ENCODE measurements around the gene CLIC3. TPM values are rescaled to one million over a fixed set of nuclear protein-coding genes. Genes with fewer than 3 reads are reported as not detected.

CLIC3 gene
- total and polyA plus RNA-seq, 2 experiments from 2014 or later, result 37.7 to 98.9 TPM

DNA sequence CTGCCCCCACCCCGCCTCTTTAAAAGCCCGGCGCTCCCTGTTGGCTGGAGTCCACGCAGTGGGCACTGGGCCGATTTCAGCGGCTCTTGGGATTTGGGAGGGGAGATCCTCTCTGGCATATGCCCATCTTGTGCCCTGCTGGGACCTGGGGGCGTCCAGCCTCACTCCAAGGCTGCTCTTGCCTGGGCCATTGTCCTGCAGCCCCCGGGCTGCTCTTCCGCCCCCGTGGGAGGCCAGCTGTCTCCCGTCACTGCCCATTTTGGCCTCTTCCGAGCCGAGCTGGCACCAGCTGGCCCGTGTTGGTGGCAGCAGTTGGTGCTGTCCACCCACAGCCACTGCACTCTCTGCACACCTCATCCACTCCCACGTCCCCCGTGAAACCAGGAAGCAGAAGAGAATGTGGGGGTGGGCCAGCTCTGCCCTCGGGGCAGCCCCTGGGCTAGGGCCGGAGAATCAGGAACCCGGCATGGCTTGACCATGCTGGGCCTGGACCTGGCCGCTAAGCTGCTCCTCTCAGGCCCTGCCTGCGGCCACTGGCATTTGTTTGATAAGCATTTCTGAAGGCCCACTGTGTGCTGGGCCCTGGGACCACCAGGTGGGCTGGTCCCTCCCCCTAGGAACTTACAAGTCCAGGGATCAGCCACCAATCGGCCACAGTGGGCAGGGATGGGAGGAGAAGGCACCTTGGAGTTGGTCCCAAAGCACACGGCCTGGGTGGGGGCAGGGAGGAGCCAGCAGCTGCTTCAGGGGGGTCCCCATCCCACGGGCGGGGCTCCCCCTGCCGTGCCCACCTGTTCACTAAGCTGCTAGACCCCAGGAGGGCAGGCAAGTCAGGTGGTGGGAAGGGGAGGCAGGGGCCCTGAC is 49.1 kb downstream of the CLIC3 start:
- no peak for TF ChIP-seq EZH2 (IDR thresholded peaks at IDR 0.05; ENCODE audit: insufficient read depth, poor library complexity, severe bottlenecking)
- TF ChIP-seq EZH2phosphoT487 (IDR thresholded peaks at IDR 0.05; ENCODE audit: insufficient read depth, low read depth), result no peak
- Histone ChIP-seq H3K9ac (no peak overlapping the region; the same call in 1 of the 2 replicates), H3K9me3 (ENCODE audit: low read depth) (no peaks in the 10 kb centered on the region), H3F3A (ENCODE audit: insufficient read depth) (no peaks in the 10 kb centered on the region), H3K36me3 (ENCODE audit: low read depth) (no peaks in the 10 kb centered on the region), H3K27me3 (replicated peaks; ENCODE audit: insufficient read depth) (no peaks in the 10 kb centered on the region), H3K27ac (peak overlapping the region; percentile 50; the same call in 1 of the 2 replicates), H2AFZ (no peak overlapping the region), H3K4me1 (ENCODE audit: insufficient read depth) (no peaks in the 10 kb centered on the region), H3K4me2 (ENCODE audit: unreplicated experiment) (no peak overlapping the region), H4K20me1 (ENCODE audit: insufficient read depth) (no peaks in the 10 kb centered on the region), H3K79me2 (ENCODE audit: insufficient read depth) (peaks cover 18% of the 10 kb centered on the region), H3K9me2 (ENCODE audit: insufficient read depth) (no peaks in the 10 kb centered on the region), H3K4me3 (no peak overlapping the region)
- WGBS, 2 experiments (ENCODE audit: low coverage in 1 of 2, low lambda C conversion rate in 2 of 2, missing lambda C conversion rate in 2 of 2), result 75 to 77% methylated on average over 22 to 26 of the region's 26 CpGs
- in situ Hi-C loops (cut with MboI), result no loop called here
- no peak for DNase-seq

GRCh38 chr9:136946228-136947027 is 49.9 kb downstream of the CLIC3 start:
- no peaks in the 10 kb centered on the region for H3K4me1 ChIP-seq (ENCODE audit: insufficient read depth)
- H3F3A ChIP-seq (ENCODE audit: insufficient read depth), result no peaks in the 10 kb centered on the region
- H2AFZ ChIP-seq, result no peak overlapping the region
- peaks cover 26% of the 10 kb centered on the region for H3K79me2 ChIP-seq (ENCODE audit: insufficient read depth)
- H3K4me3 ChIP-seq, result no peak overlapping the region
- no peak overlapping the region for H3K4me2 ChIP-seq (ENCODE audit: unreplicated experiment)
- no peaks in the 10 kb centered on the region for H3K27me3 ChIP-seq (replicated peaks; ENCODE audit: insufficient read depth)
- no peak for TF ChIP-seq EZH2 (IDR thresholded peaks at IDR 0.05; ENCODE audit: insufficient read depth, poor library complexity, severe bottlenecking)
- no peak for TF ChIP-seq EZH2phosphoT487 (IDR thresholded peaks at IDR 0.05; ENCODE audit: insufficient read depth, low read depth)
- H3K9ac ChIP-seq, result no peak overlapping the region
- H3K27ac ChIP-seq, result no peak overlapping the region
- no peaks in the 10 kb centered on the region for H3K9me2 ChIP-seq (ENCODE audit: insufficient read depth)
- in situ Hi-C loops (cut with MboI), result no loop called here
- peaks cover 8% of the 10 kb centered on the region; the same call in 1 of the 2 replicates for H3K36me3 ChIP-seq (ENCODE audit: low read depth)
- WGBS, 2 experiments (ENCODE audit: low coverage in 1 of 2, low lambda C conversion rate in 2 of 2, missing lambda C conversion rate in 2 of 2), result 85 to 86% methylated on average over 25 to 27 of the region's 27 CpGs
- no peaks in the 10 kb centered on the region for H4K20me1 ChIP-seq (ENCODE audit: insufficient read depth)
- no peaks in the 10 kb centered on the region for H3K9me3 ChIP-seq (ENCODE audit: low read depth)
- no peak for DNase-seq

GRCh38 chr9:136945333-136946227 is 50.8 kb downstream of the CLIC3 start:
- no peak overlapping the region for H3K4me2 ChIP-seq (ENCODE audit: unreplicated experiment)
- no peaks in the 10 kb centered on the region for H3K4me1 ChIP-seq (ENCODE audit: insufficient read depth)
- H3K9me3 ChIP-seq (ENCODE audit: low read depth), result no peaks in the 10 kb centered on the region
- H3F3A ChIP-seq (ENCODE audit: insufficient read depth), result no peaks in the 10 kb centered on the region
- WGBS, 2 experiments (ENCODE audit: low coverage in 1 of 2, low lambda C conversion rate in 2 of 2, missing lambda C conversion rate in 2 of 2), result 75 to 81% methylated on average over 19 to 30 of the region's 30 CpGs
- H2AFZ ChIP-seq, result no peak overlapping the region
- TF ChIP-seq EZH2 (IDR thresholded peaks at IDR 0.05; ENCODE audit: insufficient read depth, poor library complexity, severe bottlenecking) (no peak), EZH2phosphoT487 (IDR thresholded peaks at IDR 0.05; ENCODE audit: insufficient read depth, low read depth) (no peak)
- no peak overlapping the region for H3K4me3 ChIP-seq
- no peak overlapping the region for H3K27ac ChIP-seq
- in situ Hi-C loops (cut with MboI), result no loop called here
- no peaks in the 10 kb centered on the region for H3K9me2 ChIP-seq (ENCODE audit: insufficient read depth)
- H3K9ac ChIP-seq, result no peak overlapping the region
- no peaks in the 10 kb centered on the region for H4K20me1 ChIP-seq (ENCODE audit: insufficient read depth)
- no peaks in the 10 kb centered on the region for H3K27me3 ChIP-seq (replicated peaks; ENCODE audit: insufficient read depth)
- peaks cover 14% of the 10 kb centered on the region; the same call in 1 of the 2 replicates for H3K36me3 ChIP-seq (ENCODE audit: low read depth)
- peaks cover 30% of the 10 kb centered on the region for H3K79me2 ChIP-seq (ENCODE audit: insufficient read depth)
- DNase-seq, result no peak

Other genes starting within 250 kb of the CLIC3 start
Only the 30 nearest of the 38 such genes appear.
- 51.3 and 51.7 TPM in 2 replicates for gene TMEM141, start 205.2 kb downstream of the CLIC3 start, total RNA-seq (2014; rRNA removed; shearing (Covaris generic))
- gene TMEM141, start 205.2 kb downstream of the CLIC3 start, polyA plus RNA-seq (2016; fragmentation: Nextera tagmentation; extraction: Ambion mirVana), result 59.4 and 61.8 TPM in 2 replicates
- gene CCDC183, start 200.2 kb downstream of the CLIC3 start, total RNA-seq (2014; rRNA removed; shearing (Covaris generic)), result 0.76 TPM in 1 of 2 replicates, not detected in the other
- gene CCDC183, start 200.2 kb downstream of the CLIC3 start, polyA plus RNA-seq (2016; fragmentation: Nextera tagmentation; extraction: Ambion mirVana), result 0.39 and 1.5 TPM in 2 replicates
- 74.4 and 81.1 TPM in 2 replicates for gene RABL6, start 188.6 kb downstream of the CLIC3 start, total RNA-seq (2014; rRNA removed; shearing (Covaris generic))
- 21.6 and 22.0 TPM in 2 replicates for gene RABL6, start 188.6 kb downstream of the CLIC3 start, polyA plus RNA-seq (2016; fragmentation: Nextera tagmentation; extraction: Ambion mirVana)
- 0.89 and 1.4 TPM in 2 replicates for gene AJM1, start 154.1 kb downstream of the CLIC3 start, total RNA-seq (2014; rRNA removed; shearing (Covaris generic))
- 1.1 and 1.4 TPM in 2 replicates for gene AJM1, start 154.1 kb downstream of the CLIC3 start, polyA plus RNA-seq (2016; fragmentation: Nextera tagmentation; extraction: Ambion mirVana)
- gene PHPT1, start 147.2 kb downstream of the CLIC3 start, total RNA-seq (2014; rRNA removed; shearing (Covaris generic)), result 71.1 and 84.6 TPM in 2 replicates
- gene PHPT1, start 147.2 kb downstream of the CLIC3 start, polyA plus RNA-seq (2016; fragmentation: Nextera tagmentation; extraction: Ambion mirVana), result 295 and 302 TPM in 2 replicates
- 1.1 and 2.3 TPM in 2 replicates for gene MAMDC4, start 144.2 kb downstream of the CLIC3 start, total RNA-seq (2014; rRNA removed; shearing (Covaris generic))
- gene MAMDC4, start 144.2 kb downstream of the CLIC3 start, polyA plus RNA-seq (2016; fragmentation: Nextera tagmentation; extraction: Ambion mirVana), result 0.35 and 0.43 TPM in 2 replicates
- 299 and 305 TPM in 2 replicates for gene EDF1, start 130.3 kb downstream of the CLIC3 start, total RNA-seq (2014; rRNA removed; shearing (Covaris generic))
- gene EDF1, start 130.3 kb downstream of the CLIC3 start, polyA plus RNA-seq (2016; fragmentation: Nextera tagmentation; extraction: Ambion mirVana), result 567 and 586 TPM in 2 replicates
- 8.1 and 11.5 TPM in 2 replicates for gene TRAF2, start 110.1 kb downstream of the CLIC3 start, total RNA-seq (2014; rRNA removed; shearing (Covaris generic))
- 14.3 and 15.0 TPM in 2 replicates for gene TRAF2, start 110.1 kb downstream of the CLIC3 start, polyA plus RNA-seq (2016; fragmentation: Nextera tagmentation; extraction: Ambion mirVana)
- 234 and 259 TPM in 2 replicates for gene FBXW5, start 51.8 kb downstream of the CLIC3 start, total RNA-seq (2014; rRNA removed; shearing (Covaris generic))
- 110 and 113 TPM in 2 replicates for gene FBXW5, start 51.8 kb downstream of the CLIC3 start, polyA plus RNA-seq (2016; fragmentation: Nextera tagmentation; extraction: Ambion mirVana)
- gene C8G, start 51.3 kb downstream of the CLIC3 start, total RNA-seq (2014; rRNA removed; shearing (Covaris generic)), result not detected in 2 replicates
- gene C8G, start 51.3 kb downstream of the CLIC3 start, polyA plus RNA-seq (2016; fragmentation: Nextera tagmentation; extraction: Ambion mirVana), result 0.49 TPM in 1 of 2 replicates, not detected in the other
- not detected in 2 replicates for gene LCN12, start 44.3 kb downstream of the CLIC3 start, total RNA-seq (2014; rRNA removed; shearing (Covaris generic))
- gene LCN12, start 44.3 kb downstream of the CLIC3 start, polyA plus RNA-seq (2016; fragmentation: Nextera tagmentation; extraction: Ambion mirVana), result not detected in 2 replicates
- gene PTGDS, start 19.1 kb downstream of the CLIC3 start, total RNA-seq (2014; rRNA removed; shearing (Covaris generic)), result not detected in 2 replicates
- 0.24 and 0.25 TPM in 2 replicates for gene PTGDS, start 19.1 kb downstream of the CLIC3 start, polyA plus RNA-seq (2016; fragmentation: Nextera tagmentation; extraction: Ambion mirVana)
- not detected in 2 replicates for gene LCNL1, start 13.6 kb downstream of the CLIC3 start, total RNA-seq (2014; rRNA removed; shearing (Covaris generic))
- not detected in 2 replicates for gene LCNL1, start 13.6 kb downstream of the CLIC3 start, polyA plus RNA-seq (2016; fragmentation: Nextera tagmentation; extraction: Ambion mirVana)
- 38.7 and 52.2 TPM in 2 replicates for gene PAXX, start 4.1 kb downstream of the CLIC3 start, total RNA-seq (2014; rRNA removed; shearing (Covaris generic))
- gene PAXX, start 4.1 kb downstream of the CLIC3 start, polyA plus RNA-seq (2016; fragmentation: Nextera tagmentation; extraction: Ambion mirVana), result 49.3 and 54.5 TPM in 2 replicates
- gene ABCA2, start 31.7 kb upstream of the CLIC3 start, total RNA-seq (2014; rRNA removed; shearing (Covaris generic)), result 33.2 and 49.4 TPM in 2 replicates
- 20.5 and 21.1 TPM in 2 replicates for gene ABCA2, start 31.7 kb upstream of the CLIC3 start, polyA plus RNA-seq (2016; fragmentation: Nextera tagmentation; extraction: Ambion mirVana)
- gene FUT7, start 35.5 kb upstream of the CLIC3 start, total RNA-seq (2014; rRNA removed; shearing (Covaris generic)), result not detected in 2 replicates
- not detected in 2 replicates for gene FUT7, start 35.5 kb upstream of the CLIC3 start, polyA plus RNA-seq (2016; fragmentation: Nextera tagmentation; extraction: Ambion mirVana)
- gene NPDC1, start 49.6 kb upstream of the CLIC3 start, total RNA-seq (2014; rRNA removed; shearing (Covaris generic)), result 41.9 and 43.1 TPM in 2 replicates
- 121 and 122 TPM in 2 replicates for gene NPDC1, start 49.6 kb upstream of the CLIC3 start, polyA plus RNA-seq (2016; fragmentation: Nextera tagmentation; extraction: Ambion mirVana)
- gene ENTPD2, start 57.5 kb upstream of the CLIC3 start, total RNA-seq (2014; rRNA removed; shearing (Covaris generic)), result not detected in 2 replicates
- not detected in 2 replicates for gene ENTPD2, start 57.5 kb upstream of the CLIC3 start, polyA plus RNA-seq (2016; fragmentation: Nextera tagmentation; extraction: Ambion mirVana)
- gene SAPCD2, start 74.0 kb upstream of the CLIC3 start, total RNA-seq (2014; rRNA removed; shearing (Covaris generic)), result 5.4 TPM in 2 replicates
- 0.86 and 0.88 TPM in 2 replicates for gene SAPCD2, start 74.0 kb upstream of the CLIC3 start, polyA plus RNA-seq (2016; fragmentation: Nextera tagmentation; extraction: Ambion mirVana)
- gene UAP1L1, start 80.9 kb upstream of the CLIC3 start, total RNA-seq (2014; rRNA removed; shearing (Covaris generic)), result 5.2 and 5.7 TPM in 2 replicates
- 4.3 and 4.5 TPM in 2 replicates for gene UAP1L1, start 80.9 kb upstream of the CLIC3 start, polyA plus RNA-seq (2016; fragmentation: Nextera tagmentation; extraction: Ambion mirVana)
- gene MAN1B1, start 90.4 kb upstream of the CLIC3 start, total RNA-seq (2014; rRNA removed; shearing (Covaris generic)), result 131 and 136 TPM in 2 replicates
- gene MAN1B1, start 90.4 kb upstream of the CLIC3 start, polyA plus RNA-seq (2016; fragmentation: Nextera tagmentation; extraction: Ambion mirVana), result 101 and 104 TPM in 2 replicates
- 134 and 142 TPM in 2 replicates for gene DPP7, start 118.2 kb upstream of the CLIC3 start, total RNA-seq (2014; rRNA removed; shearing (Covaris generic))
- gene DPP7, start 118.2 kb upstream of the CLIC3 start, polyA plus RNA-seq (2016; fragmentation: Nextera tagmentation; extraction: Ambion mirVana), result 145 and 148 TPM in 2 replicates
- 0.76 TPM in 1 of 2 replicates, not detected in the other for gene GRIN1, start 142.6 kb upstream of the CLIC3 start, total RNA-seq (2014; rRNA removed; shearing (Covaris generic))
- 0.15 TPM in 1 of 2 replicates, not detected in the other for gene GRIN1, start 142.6 kb upstream of the CLIC3 start, polyA plus RNA-seq (2016; fragmentation: Nextera tagmentation; extraction: Ambion mirVana)
- not detected in 2 replicates for gene LRRC26, start 173.5 kb upstream of the CLIC3 start, total RNA-seq (2014; rRNA removed; shearing (Covaris generic))
- not detected in 2 replicates for gene LRRC26, start 173.5 kb upstream of the CLIC3 start, polyA plus RNA-seq (2016; fragmentation: Nextera tagmentation; extraction: Ambion mirVana)
- not detected in 2 replicates for gene TMEM210, start 175.5 kb upstream of the CLIC3 start, total RNA-seq (2014; rRNA removed; shearing (Covaris generic))
- gene TMEM210, start 175.5 kb upstream of the CLIC3 start, polyA plus RNA-seq (2016; fragmentation: Nextera tagmentation; extraction: Ambion mirVana), result not detected in 2 replicates
- gene ANAPC2, start 192.0 kb upstream of the CLIC3 start, total RNA-seq (2014; rRNA removed; shearing (Covaris generic)), result 24.0 and 28.8 TPM in 2 replicates
- gene ANAPC2, start 192.0 kb upstream of the CLIC3 start, polyA plus RNA-seq (2016; fragmentation: Nextera tagmentation; extraction: Ambion mirVana), result 12.0 and 13.6 TPM in 2 replicates
- gene SSNA1, start 192.1 kb upstream of the CLIC3 start, total RNA-seq (2014; rRNA removed; shearing (Covaris generic)), result 73.1 and 105 TPM in 2 replicates
- 93.1 and 100 TPM in 2 replicates for gene SSNA1, start 192.1 kb upstream of the CLIC3 start, polyA plus RNA-seq (2016; fragmentation: Nextera tagmentation; extraction: Ambion mirVana)
- 7.8 and 14.3 TPM in 2 replicates for gene TPRN, start 204.2 kb upstream of the CLIC3 start, total RNA-seq (2014; rRNA removed; shearing (Covaris generic))
- 1.7 and 2.2 TPM in 2 replicates for gene TPRN, start 204.2 kb upstream of the CLIC3 start, polyA plus RNA-seq (2016; fragmentation: Nextera tagmentation; extraction: Ambion mirVana)
- gene TMEM203, start 209.1 kb upstream of the CLIC3 start, total RNA-seq (2014; rRNA removed; shearing (Covaris generic)), result 44.3 and 52.9 TPM in 2 replicates
- 46.9 and 48.6 TPM in 2 replicates for gene TMEM203, start 209.1 kb upstream of the CLIC3 start, polyA plus RNA-seq (2016; fragmentation: Nextera tagmentation; extraction: Ambion mirVana)
- 12.1 and 12.4 TPM in 2 replicates for gene NDOR1, start 209.1 kb upstream of the CLIC3 start, total RNA-seq (2014; rRNA removed; shearing (Covaris generic))
- gene NDOR1, start 209.1 kb upstream of the CLIC3 start, polyA plus RNA-seq (2016; fragmentation: Nextera tagmentation; extraction: Ambion mirVana), result 7.7 and 8.5 TPM in 2 replicates